GM12892 (cell line): Measurements from ENCODE around the gene UBR2.

Experiments used
- POLR2A ChIP-seq: IDR thresholded peaks from 2 replicates; pipeline ENCODE4 v1.6.1; 2011; ENCODE audit warnings: low read depth, low read length, control low read depth
- POLR2AphosphoS5 ChIP-seq: IDR thresholded peaks from 2 replicates; pipeline ENCODE4 v1.6.1; 2011; ENCODE audit warnings: low read depth, low read length, control low read depth
- TAF1 ChIP-seq: IDR thresholded peaks from 2 replicates; pipeline ENCODE4 v1.6.1; 2011; ENCODE audit warnings: low read depth, mild to moderate bottlenecking, control low read depth, low read length, borderline replicate concordance

DNA sequence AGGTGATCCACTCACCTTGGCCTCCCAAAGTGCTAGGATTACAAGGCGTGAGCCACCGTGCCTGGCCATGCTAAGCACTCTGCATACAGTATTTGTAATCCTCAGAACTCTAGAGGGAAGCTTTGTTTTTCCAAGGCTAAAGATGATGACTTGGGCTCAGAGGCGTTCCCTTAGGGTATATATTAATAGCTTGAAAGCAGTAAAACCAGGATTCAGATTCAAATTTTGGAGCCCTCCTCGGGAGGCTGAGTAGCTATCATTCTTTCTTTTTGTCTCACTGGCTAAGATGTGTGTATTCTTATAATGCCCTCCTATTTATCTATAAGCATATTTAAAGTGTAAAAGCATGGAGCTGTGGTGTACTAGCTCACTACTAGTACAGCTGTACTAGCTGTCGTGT, 90.0 kb downstream of the UBR2 start:
- TF ChIP-seq POLR2AphosphoS5 (no peak), POLR2A (no peak), TAF1 (no peak)
